SKM-1 treated with dmso at 0.1 percent for 144 hours (cell line): Measurements from ENCODE around the gene SLC10A3.

Experiments
- DNase-seq: peaks from one replicate; lab custom pipeline; 2025; ENCODE audit not compliant: unreplicated experiment; lab: John Stamatoyannopoulos, UW

Gene SLC10A3

GRCh38 chrX:154441984-154442707 is 48.3 kb downstream of the SLC10A3 start:
- DNase-seq, result no peak

GRCh38 chrX:154441564-154441963 is 48.9 kb downstream of the SLC10A3 start:
- DNase-seq, result no peak

GRCh38 chrX:154440623-154441357 is 49.6 kb downstream of the SLC10A3 start:
- DNase-seq, result no peak

GRCh38 chrX:154439841-154440240 is 50.6 kb downstream of the SLC10A3 start:
- DNase-seq, result no peak

- DNase-seq, result no peak
Observed at GRCh38 chrX:154437971-154438893, 52.2 kb downstream of the SLC10A3 start.
